Measurements from ENCODE around the gene PKD2L1. TPM values are rescaled to one million over a fixed set of nuclear protein-coding genes. Genes with fewer than 3 reads are reported as not detected.

The PKD2L1 gene
- total and polyA plus RNA-seq, 2 of the 8 experiments (the other 6 are each of a cell fraction or from before 2014, with no cell fraction given): 0.20 to 0.33 TPM

GRCh38 chr10:100356067-100357017, 26.3 kb upstream of the PKD2L1 start (continued):
- TF ChIP-seq, protein P1, sequence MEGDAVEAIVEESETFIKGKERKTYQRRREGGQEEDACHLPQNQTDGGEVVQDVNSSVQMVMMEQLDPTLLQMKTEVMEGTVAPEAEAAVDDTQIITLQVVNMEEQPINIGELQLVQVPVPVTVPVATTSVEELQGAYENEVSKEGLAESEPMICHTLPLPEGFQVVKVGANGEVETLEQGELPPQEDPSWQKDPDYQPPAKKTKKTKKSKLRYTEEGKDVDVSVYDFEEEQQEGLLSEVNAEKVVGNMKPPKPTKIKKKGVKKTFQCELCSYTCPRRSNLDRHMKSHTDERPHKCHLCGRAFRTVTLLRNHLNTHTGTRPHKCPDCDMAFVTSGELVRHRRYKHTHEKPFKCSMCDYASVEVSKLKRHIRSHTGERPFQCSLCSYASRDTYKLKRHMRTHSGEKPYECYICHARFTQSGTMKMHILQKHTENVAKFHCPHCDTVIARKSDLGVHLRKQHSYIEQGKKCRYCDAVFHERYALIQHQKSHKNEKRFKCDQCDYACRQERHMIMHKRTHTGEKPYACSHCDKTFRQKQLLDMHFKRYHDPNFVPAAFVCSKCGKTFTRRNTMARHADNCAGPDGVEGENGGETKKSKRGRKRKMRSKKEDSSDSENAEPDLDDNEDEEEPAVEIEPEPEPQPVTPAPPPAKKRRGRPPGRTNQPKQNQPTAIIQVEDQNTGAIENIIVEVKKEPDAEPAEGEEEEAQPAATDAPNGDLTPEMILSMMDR (IDR thresholded peaks at IDR 0.05; ENCODE audit: control extremely low read depth in 1 of 3, insufficient read depth in 1 of 3, low read depth in 1 of 3, low read length in 3 of 3): no peak
- TF ChIP-seq TCF12 (IDR thresholded peaks at IDR 0.05; ENCODE audit: low read depth, low read length) (no peak), E2F6 (IDR thresholded peaks at IDR 0.05) (no peak), RXRA (IDR thresholded peaks at IDR 0.05; ENCODE audit: insufficient read depth, low read depth, low read length) (no peak), EZH2 (IDR thresholded peaks at IDR 0.05; ENCODE audit: low read depth, low read length, severe bottlenecking) (no peak), HDAC6 (IDR thresholded peaks at IDR 0.05; ENCODE audit: low read depth, low read length) (no peak), CHD2 (IDR thresholded peaks at IDR 0.05; ENCODE audit: low read length) (no peak), CTBP2 (IDR thresholded peaks at IDR 0.05; ENCODE audit: borderline replicate concordance, insufficient read depth, insufficient read length, low read length) (no peak), RBBP5 (IDR thresholded peaks at IDR 0.05; ENCODE audit: borderline replicate concordance, low read depth, low read length) (no peak), MAFK (IDR thresholded peaks at IDR 0.05; ENCODE audit: low read depth, low read length) (no peak)

Data from H1 (cell line).